Lower lobe of right lung (tissue), 2 donors: ENCODE results near the gene GET4. TPM values are rescaled to one million over a fixed set of nuclear protein-coding genes. Genes with fewer than 3 reads are reported as not detected.

Source experiments
- ATAC-seq, 2 donors: fragments of 200-7000 bp; cut with Tn5 transposase; one replicate each; pipeline ENCODE4 v1.9.1; 2020 to 2022; ENCODE audit warnings: mild to moderate bottlenecking in 2 of 2, moderate library complexity in 2 of 2
- DNase-seq: peaks from one replicate; pipeline ENCODE4 v3.0.0-alpha.2; 2020
- H3K27ac ChIP-seq: fragments of 200-600 bp; one replicate; pipeline ENCODE4 v1.8.0; 2022
- H3K27me3 ChIP-seq: fragments of 200-600 bp; one replicate; pipeline ENCODE4 v1.8.0; 2022; ENCODE audit warnings: low read depth
- H3K36me3 ChIP-seq: fragments of 200-600 bp; one replicate; pipeline ENCODE4 v1.8.0; 2022; ENCODE audit warnings: mild to moderate bottlenecking
- H3K4me1 ChIP-seq: fragments of 200-600 bp; one replicate; pipeline ENCODE4 v1.8.0; 2022
- H3K4me3 ChIP-seq: fragments of 200-600 bp; one replicate; pipeline ENCODE4 v1.8.0; 2022; ENCODE audit warnings: mild to moderate bottlenecking
- H3K9me3 ChIP-seq: fragments of 200-600 bp; one replicate; pipeline ENCODE4 v1.8.0; 2022
- CTCF ChIP-seq: fragments of 200-600 bp; IDR thresholded peaks from one replicate; pipeline ENCODE4 v1.8.0; 2022; ENCODE audit warnings: antibody characterized with exemption, mild to moderate bottlenecking
- intact Hi-C: fragments of 100-400 bp; cut with DNase I; formaldehyde crosslinking; loops from one replicate; pipeline ENCODE4 v1.11.0; 2022
- total RNA-seq: library from RNA; stranded (reverse); fragmentation: NEBNext Ultra II Directional; extraction: Animal tissue kit (Norgen Biotek cat#: 25700); gene quantifications from one replicate; pipeline ENCODE4 v1.2.1, GENCODE V29; 2021
- donor health status: DM: no; HTN: yes; CAD: no; lungs with severe emphysema.

Gene GET4
- total RNA-seq, 1 donor from 2014 or later, result 31.7 TPM

- H3K9me3 ChIP-seq, result no peaks in the 10 kb centered on the region
- no peak for TF ChIP-seq CTCF
- no peaks in the 10 kb centered on the region for H3K4me1 ChIP-seq
- H3K27me3 ChIP-seq, result no peaks in the 10 kb centered on the region
- peaks cover 99% of the 10 kb centered on the region for H3K36me3 ChIP-seq
- DNase-seq (no peak), ATAC-seq (peak; percentile 44 to 55)
- H3K4me3 ChIP-seq, result no peak overlapping the region
- H3K27ac ChIP-seq, result no peak overlapping the region
- intact Hi-C loops, result no loop called here
These were observed 16.9 kb upstream of the GET4 start for GRCh38 chr7:859359-860030.

- ATAC-seq, result no peak
These were observed 16.2 kb upstream of the GET4 start for GRCh38 chr7:860149-860548.

GRCh38 chr7:861222-861621, 15.1 kb upstream of the GET4 start:
- H3K36me3 ChIP-seq, result peaks cover 99% of the 10 kb centered on the region
- H3K27ac ChIP-seq, result no peak overlapping the region
- no peak overlapping the region for H3K4me3 ChIP-seq
- no peaks in the 10 kb centered on the region for H3K9me3 ChIP-seq
- DNase-seq (no peak), ATAC-seq (no peak)
- H3K27me3 ChIP-seq, result no peaks in the 10 kb centered on the region
- H3K4me1 ChIP-seq, result no peaks in the 10 kb centered on the region
- no peak for TF ChIP-seq CTCF
- intact Hi-C loops, result no loop called here

More at GRCh38 chr7:860149-860548, 16.2 kb upstream of the GET4 start:
- Histone ChIP-seq H3K4me3 (no peak overlapping the region), H3K9me3 (no peaks in the 10 kb centered on the region), H3K4me1 (no peaks in the 10 kb centered on the region), H3K27ac (no peak overlapping the region), H3K36me3 (peaks cover 99% of the 10 kb centered on the region), H3K27me3 (no peaks in the 10 kb centered on the region)
- intact Hi-C loops, result no loop called here
- DNase-seq, result no peak
- no peak for TF ChIP-seq CTCF

- no peaks in the 10 kb centered on the region for H3K27me3 ChIP-seq
- peaks cover 95% of the 10 kb centered on the region for H3K36me3 ChIP-seq
- H3K9me3 ChIP-seq, result no peaks in the 10 kb centered on the region
- H3K4me1 ChIP-seq, result peaks cover 2% of the 10 kb centered on the region
- intact Hi-C loops, result no loop called here
- no peak for DNase-seq
- no peak overlapping the region for H3K27ac ChIP-seq
- H3K4me3 ChIP-seq, result no peak overlapping the region
- no peak for ATAC-seq
- no peak for TF ChIP-seq CTCF
These were observed 14.2 kb upstream of the GET4 start for GRCh38 chr7:862157-862556.

GRCh38 chr7:863106-863505, 13.2 kb upstream of the GET4 start:
- Histone ChIP-seq H3K4me3 (no peak overlapping the region), H3K27ac (no peak overlapping the region), H3K36me3 (peaks cover 95% of the 10 kb centered on the region), H3K4me1 (peaks cover 11% of the 10 kb centered on the region), H3K9me3 (no peaks in the 10 kb centered on the region), H3K27me3 (no peaks in the 10 kb centered on the region)
- TF ChIP-seq CTCF, result no peak
- ATAC-seq (no peak), DNase-seq (no peak)
- intact Hi-C loops, result no loop called here
